ENCODE measurements around the gene PYGB. TPM values are rescaled to one million over a fixed set of nuclear protein-coding genes. Genes with fewer than 3 reads are reported as not detected.

PYGB gene
- total RNA-seq, 2 donors from 2014 or later = 43.7 to 48.3 TPM

DNA sequence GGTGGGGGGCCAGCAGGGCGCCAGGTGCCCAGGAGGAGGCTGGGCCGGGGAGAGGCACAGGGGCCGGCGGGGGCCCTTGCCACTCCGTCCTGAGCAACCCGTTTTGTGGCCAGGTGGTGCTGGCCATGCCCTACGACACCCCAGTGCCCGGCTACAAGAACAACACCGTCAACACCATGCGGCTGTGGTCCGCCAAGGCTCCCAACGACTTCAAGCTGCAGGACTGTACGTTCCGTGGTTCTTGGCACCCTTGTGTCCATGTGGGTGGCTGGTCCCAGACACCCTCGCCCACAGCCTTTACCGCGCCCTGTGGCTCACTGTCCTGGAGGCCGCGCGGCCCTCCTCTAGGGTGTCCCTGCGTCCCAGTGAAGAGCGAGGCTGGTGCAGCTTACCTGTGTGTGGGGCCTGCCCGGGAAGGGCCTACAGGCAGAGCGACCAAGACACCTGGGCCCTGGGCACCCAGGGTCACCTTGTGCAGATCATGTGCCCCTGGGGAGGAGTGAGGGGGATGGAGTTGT, 28.7 kb downstream of the PYGB start:
- DNase-seq (no peak), ATAC-seq (replicated peaks in 1 of 2) (no peak)
- Mint-ChIP-seq H3K27me3 (ENCODE audit: low read depth) (no peaks in the 10 kb centered on the region), H3K9me3 (no peaks in the 10 kb centered on the region), H3K4me3 (no peak overlapping the region), H3K27ac (no peak overlapping the region), H3K36me3 (ENCODE audit: insufficient read depth in 2 of 2) (peaks cover 1 to 2% of the 10 kb centered on the region in 2 donors), H3K4me1 (ENCODE audit: low read depth) (no peaks in the 10 kb centered on the region)

- Mint-ChIP-seq H3K27ac (no peak overlapping the region), H3K9me3 (no peaks in the 10 kb centered on the region), H3K4me3 (no peak overlapping the region), H3K27me3 (ENCODE audit: low read depth) (no peaks in the 10 kb centered on the region), H3K36me3 (ENCODE audit: insufficient read depth in 2 of 2) (peaks cover 1 to 2% of the 10 kb centered on the region in 2 donors), H3K4me1 (ENCODE audit: low read depth) (no peaks in the 10 kb centered on the region)
- no peak for ATAC-seq (replicated peaks in 1 of 2)
- no peak for DNase-seq
These were observed 29.3 kb downstream of the PYGB start for GRCh38 chr20:25277051-25277801.

GRCh38 chr20:25277941-25278521, 30.1 kb downstream of the PYGB start:
- Mint-ChIP-seq H3K4me1 (ENCODE audit: low read depth) (no peaks in the 10 kb centered on the region), H3K4me3 (no peak overlapping the region), H3K27me3 (ENCODE audit: low read depth) (no peaks in the 10 kb centered on the region), H3K27ac (no peak overlapping the region), H3K9me3 (no peaks in the 10 kb centered on the region), H3K36me3 (ENCODE audit: insufficient read depth in 2 of 2) (peaks cover 1 to 2% of the 10 kb centered on the region in 2 donors)
- no peak for DNase-seq
- no peak for ATAC-seq (replicated peaks in 1 of 2)

DNA sequence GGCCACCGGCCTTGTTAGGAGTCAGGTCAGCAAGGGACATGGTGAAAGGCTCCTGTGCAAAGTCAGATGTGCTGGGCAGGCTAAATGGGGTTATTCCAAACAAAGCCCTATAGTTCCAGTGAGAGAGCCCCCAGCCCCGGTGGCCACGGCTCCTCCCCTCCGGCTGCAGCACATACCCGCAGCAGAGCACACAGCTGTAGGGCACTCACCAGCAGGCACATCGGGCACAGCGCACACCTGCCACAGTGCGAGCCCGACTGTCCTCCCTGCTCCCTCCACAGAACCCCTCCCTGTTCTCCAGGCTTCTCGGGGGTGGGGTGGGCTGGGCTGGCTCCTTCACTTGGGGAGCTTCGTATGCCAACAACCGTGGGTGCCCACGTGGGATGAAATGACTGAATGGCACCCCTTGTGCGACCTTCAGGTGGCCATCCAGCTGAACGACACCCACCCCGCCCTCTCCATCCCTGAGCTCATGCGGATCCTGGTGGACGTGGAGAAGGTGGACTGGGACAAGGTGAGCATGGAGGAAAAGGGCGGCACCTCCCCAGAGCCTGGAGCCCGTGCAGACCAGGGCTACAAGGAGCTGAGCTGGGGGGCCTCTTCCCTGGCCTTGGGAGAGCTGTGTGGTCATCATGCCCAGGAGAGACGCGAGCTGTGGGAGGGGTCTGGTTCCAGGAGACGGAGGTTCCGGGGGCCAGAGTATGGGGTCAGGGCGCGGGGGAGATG, 30.9 kb downstream of the PYGB start:
- ATAC-seq (replicated peaks in 1 of 2) (no peak), DNase-seq (no peak)
- Mint-ChIP-seq H3K4me1 (ENCODE audit: low read depth) (no peaks in the 10 kb centered on the region), H3K27ac (no peak overlapping the region), H3K36me3 (ENCODE audit: insufficient read depth in 2 of 2) (peaks cover 1 to 2% of the 10 kb centered on the region in 2 donors), H3K9me3 (no peaks in the 10 kb centered on the region), H3K4me3 (no peak overlapping the region), H3K27me3 (ENCODE audit: low read depth) (no peaks in the 10 kb centered on the region)

DNA sequence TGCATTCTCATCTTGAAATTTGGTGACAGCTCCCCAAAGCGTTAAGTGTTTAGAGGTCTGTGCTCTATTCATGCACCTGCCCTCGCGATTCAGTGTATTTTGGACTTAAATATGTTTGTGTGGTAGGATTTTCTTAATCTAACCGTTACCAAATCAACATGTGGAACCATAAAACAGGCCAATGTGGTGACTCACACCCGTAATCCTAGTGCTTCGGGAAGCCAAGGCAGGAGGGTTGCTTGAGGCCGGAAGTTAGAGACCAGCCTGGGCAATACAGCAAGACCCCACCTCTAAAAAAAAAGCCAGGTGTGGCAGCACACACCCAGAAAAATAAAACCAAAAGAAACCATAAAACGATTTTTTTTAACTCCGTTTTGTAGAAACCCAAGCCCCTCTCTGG, 31.5 kb downstream of the PYGB start:
- Mint-ChIP-seq H3K36me3 (ENCODE audit: insufficient read depth in 2 of 2) (peaks cover 1 to 2% of the 10 kb centered on the region in 2 donors), H3K27ac (no peak overlapping the region), H3K4me3 (no peak overlapping the region), H3K9me3 (no peaks in the 10 kb centered on the region), H3K4me1 (ENCODE audit: low read depth) (no peaks in the 10 kb centered on the region), H3K27me3 (ENCODE audit: low read depth) (no peaks in the 10 kb centered on the region)
- DNase-seq (no peak), ATAC-seq (replicated peaks in 1 of 2) (no peak)

DNA sequence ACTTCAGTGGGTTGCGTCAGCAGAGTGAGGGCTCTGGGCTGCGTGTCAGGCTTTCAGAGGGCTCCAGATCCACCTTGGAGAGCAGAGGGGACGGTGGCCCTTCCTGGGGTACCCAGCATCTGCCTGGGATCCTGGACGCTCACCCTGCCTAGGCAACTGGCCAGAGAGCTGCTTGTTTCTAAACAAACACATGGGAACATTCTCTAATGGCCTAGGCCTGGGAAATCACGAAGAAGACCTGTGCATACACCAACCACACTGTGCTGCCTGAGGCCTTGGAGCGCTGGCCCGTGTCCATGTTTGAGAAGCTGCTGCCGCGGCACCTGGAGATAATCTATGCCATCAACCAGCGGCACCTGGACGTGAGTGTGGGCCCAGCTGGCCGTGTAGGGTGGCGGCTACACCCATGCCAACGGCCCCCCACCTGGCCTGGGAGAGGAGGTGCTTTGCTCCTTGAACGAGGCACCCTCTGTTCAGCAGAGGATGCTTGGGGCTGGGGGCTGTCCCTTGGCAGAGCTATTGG, 32.2 kb downstream of the PYGB start:
- no peaks in the 10 kb centered on the region for H3K4me1 Mint-ChIP-seq (ENCODE audit: low read depth)
- no peak overlapping the region for H3K4me3 Mint-ChIP-seq
- peaks cover 1 to 2% of the 10 kb centered on the region in 2 donors for H3K36me3 Mint-ChIP-seq (ENCODE audit: insufficient read depth in 2 of 2)
- ATAC-seq (replicated peaks in 1 of 2) (no peak), DNase-seq (no peak)
- no peak overlapping the region for H3K27ac Mint-ChIP-seq
- no peaks in the 10 kb centered on the region for H3K27me3 Mint-ChIP-seq (ENCODE audit: low read depth)
- H3K9me3 Mint-ChIP-seq = no peaks in the 10 kb centered on the region

DNA sequence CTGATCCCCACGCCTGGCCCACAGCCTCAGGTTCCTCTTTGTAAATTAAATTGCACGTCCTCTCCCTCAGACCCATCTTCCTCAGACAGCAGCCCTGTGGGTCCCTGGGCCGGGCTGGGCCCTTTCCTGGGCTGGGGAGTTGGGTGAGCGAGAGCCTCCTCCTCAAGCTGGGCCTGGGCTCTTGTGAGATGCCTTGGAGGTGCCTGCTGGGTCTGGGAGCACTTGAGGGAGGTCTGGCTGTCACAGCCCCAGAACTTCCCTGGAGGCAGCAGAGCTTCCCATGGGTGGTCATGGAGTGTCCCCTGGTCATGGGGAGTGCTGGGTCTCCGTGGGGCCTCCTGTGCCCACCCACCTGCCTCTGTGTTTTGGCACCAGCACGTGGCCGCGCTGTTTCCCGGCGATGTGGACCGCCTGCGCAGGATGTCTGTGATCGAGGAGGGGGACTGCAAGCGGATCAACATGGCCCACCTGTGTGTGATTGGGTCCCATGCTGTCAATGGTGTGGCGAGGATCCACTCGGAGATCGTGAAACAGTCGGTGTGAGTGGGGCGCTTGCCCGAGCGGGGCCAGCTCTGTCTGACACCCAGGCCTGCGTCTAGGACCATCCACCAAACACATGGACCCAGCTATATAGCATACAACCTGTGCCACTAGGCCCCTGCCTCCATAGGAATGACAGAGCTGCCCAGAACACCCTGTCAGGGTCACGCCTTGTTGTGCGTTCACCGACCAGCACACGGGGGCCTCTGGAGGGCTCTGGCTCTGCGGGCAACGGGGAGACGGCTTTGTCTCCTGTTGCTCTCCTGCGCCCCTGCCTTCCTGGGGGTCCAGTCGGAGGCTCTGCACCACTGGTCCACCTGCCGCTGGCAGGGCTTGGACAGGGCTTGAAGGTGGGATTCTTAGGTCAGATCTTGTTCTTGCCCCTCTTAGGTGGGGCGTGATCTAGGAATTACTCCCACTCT, 33.0 kb downstream of the PYGB start:
- H3K9me3 Mint-ChIP-seq = no peaks in the 10 kb centered on the region
- no peak overlapping the region for H3K4me3 Mint-ChIP-seq
- peaks cover 1 to 7% of the 10 kb centered on the region in 2 donors for H3K36me3 Mint-ChIP-seq (ENCODE audit: insufficient read depth in 2 of 2)
- no peaks in the 10 kb centered on the region for H3K27me3 Mint-ChIP-seq (ENCODE audit: low read depth)
- no peaks in the 10 kb centered on the region for H3K4me1 Mint-ChIP-seq (ENCODE audit: low read depth)
- H3K27ac Mint-ChIP-seq = no peak overlapping the region
- DNase-seq = no peak
- no peak for ATAC-seq (replicated peaks in 1 of 2)

GRCh38 chr20:25281541-25281991, 33.7 kb downstream of the PYGB start:
- Mint-ChIP-seq H3K4me1 (ENCODE audit: low read depth) (no peaks in the 10 kb centered on the region), H3K36me3 (ENCODE audit: insufficient read depth in 2 of 2) (peaks cover 1 to 7% of the 10 kb centered on the region in 2 donors), H3K27ac (no peak overlapping the region), H3K9me3 (no peaks in the 10 kb centered on the region), H3K27me3 (ENCODE audit: low read depth) (no peaks in the 10 kb centered on the region), H3K4me3 (no peak overlapping the region)
- DNase-seq (no peak), ATAC-seq (replicated peaks in 1 of 2) (no peak)

GRCh38 chr20:25282034-25282781, 34.3 kb downstream of the PYGB start:
- Mint-ChIP-seq H3K27me3 (ENCODE audit: low read depth) (no peaks in the 10 kb centered on the region), H3K27ac (no peak overlapping the region), H3K36me3 (ENCODE audit: insufficient read depth in 2 of 2) (peaks cover 3 to 7% of the 10 kb centered on the region in 2 donors), H3K4me1 (ENCODE audit: low read depth) (no peaks in the 10 kb centered on the region), H3K4me3 (no peak overlapping the region), H3K9me3 (no peaks in the 10 kb centered on the region)
- ATAC-seq (replicated peaks in 1 of 2) (no peak), DNase-seq (peak in 1 of 2 donors; percentile 0)

DNA sequence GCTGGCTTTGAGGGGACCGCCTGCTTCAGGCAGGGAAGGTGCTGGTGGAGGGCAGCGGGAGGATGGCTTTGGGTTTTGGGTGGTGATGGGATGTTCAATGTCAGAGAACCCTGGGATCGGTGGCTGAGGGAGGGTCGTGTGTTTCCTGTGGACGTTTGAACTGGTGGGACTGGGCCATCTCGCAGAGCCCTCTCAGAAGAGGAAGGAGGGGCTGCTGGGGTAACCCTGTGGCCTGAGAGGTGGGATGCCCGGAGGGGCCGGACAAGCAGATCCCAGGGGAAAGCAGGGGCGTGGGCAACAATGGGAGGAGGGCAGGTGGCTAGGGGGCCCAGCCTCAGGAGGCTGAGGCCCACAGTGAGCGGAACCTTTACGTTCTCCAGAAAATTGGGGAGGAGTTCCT, 34.9 kb downstream of the PYGB start:
- ATAC-seq (replicated peaks in 1 of 2) (no peak), DNase-seq (peak in 1 of 2 donors; percentile 0)
- Mint-ChIP-seq H3K4me1 (ENCODE audit: low read depth) (no peaks in the 10 kb centered on the region), H3K27me3 (ENCODE audit: low read depth) (no peaks in the 10 kb centered on the region), H3K4me3 (no peak overlapping the region), H3K27ac (no peak overlapping the region), H3K36me3 (ENCODE audit: insufficient read depth in 2 of 2) (peaks cover 5 to 7% of the 10 kb centered on the region in 2 donors), H3K9me3 (no peaks in the 10 kb centered on the region)

GRCh38 chr20:25283221-25283951, 35.5 kb downstream of the PYGB start:
- peaks cover 5 to 7% of the 10 kb centered on the region in 2 donors for H3K36me3 Mint-ChIP-seq (ENCODE audit: insufficient read depth in 2 of 2)
- H3K27ac Mint-ChIP-seq = no peak overlapping the region
- H3K27me3 Mint-ChIP-seq (ENCODE audit: low read depth) = no peaks in the 10 kb centered on the region
- ATAC-seq (replicated peaks in 1 of 2) (peak in 1 of 2 donors; percentile 14), DNase-seq (peak in 1 of 2 donors; percentile 0)
- no peaks in the 10 kb centered on the region for H3K9me3 Mint-ChIP-seq
- no peaks in the 10 kb centered on the region for H3K4me1 Mint-ChIP-seq (ENCODE audit: low read depth)
- H3K4me3 Mint-ChIP-seq = no peak overlapping the region
